Panc1 (cell line): ENCODE measurements around the gene SETMAR.

Source experiments
- POLR2AphosphoS5 ChIP-seq: IDR thresholded peaks from 2 replicates; pipeline ENCODE4 v1.6.1; 2012; ENCODE audit warnings: mild to moderate bottlenecking, low read depth, low read length, moderate library complexity
- TF ChIP-seq, protein P1 (sequence below): fragments of 450-650 bp; IDR thresholded peaks from 2 replicates; pipeline ENCODE4 v1.5.1; 2017; ENCODE audit warnings: mild to moderate bottlenecking

DNA sequence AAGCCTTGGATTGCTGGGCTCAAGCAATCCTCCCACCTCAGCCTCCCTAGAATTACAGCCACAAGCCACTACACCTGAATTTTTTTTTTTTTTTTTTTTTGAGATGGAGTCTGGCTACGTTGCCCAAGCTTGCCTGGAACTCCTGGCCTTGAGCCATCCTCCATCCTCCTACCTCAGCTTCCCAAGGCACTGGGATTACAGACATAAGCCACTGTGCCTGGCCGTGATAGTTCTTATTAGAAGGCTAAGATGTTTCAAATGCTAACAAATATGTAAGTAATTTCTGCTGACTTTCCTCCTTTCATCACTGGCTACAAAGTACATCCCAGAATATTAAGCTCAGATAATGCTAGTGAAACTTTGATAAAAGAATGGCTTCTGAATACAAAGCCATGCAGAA, 5.7 kb upstream of the SETMAR start:
- TF ChIP-seq POLR2AphosphoS5: no peak
- TF ChIP-seq, protein P1, sequence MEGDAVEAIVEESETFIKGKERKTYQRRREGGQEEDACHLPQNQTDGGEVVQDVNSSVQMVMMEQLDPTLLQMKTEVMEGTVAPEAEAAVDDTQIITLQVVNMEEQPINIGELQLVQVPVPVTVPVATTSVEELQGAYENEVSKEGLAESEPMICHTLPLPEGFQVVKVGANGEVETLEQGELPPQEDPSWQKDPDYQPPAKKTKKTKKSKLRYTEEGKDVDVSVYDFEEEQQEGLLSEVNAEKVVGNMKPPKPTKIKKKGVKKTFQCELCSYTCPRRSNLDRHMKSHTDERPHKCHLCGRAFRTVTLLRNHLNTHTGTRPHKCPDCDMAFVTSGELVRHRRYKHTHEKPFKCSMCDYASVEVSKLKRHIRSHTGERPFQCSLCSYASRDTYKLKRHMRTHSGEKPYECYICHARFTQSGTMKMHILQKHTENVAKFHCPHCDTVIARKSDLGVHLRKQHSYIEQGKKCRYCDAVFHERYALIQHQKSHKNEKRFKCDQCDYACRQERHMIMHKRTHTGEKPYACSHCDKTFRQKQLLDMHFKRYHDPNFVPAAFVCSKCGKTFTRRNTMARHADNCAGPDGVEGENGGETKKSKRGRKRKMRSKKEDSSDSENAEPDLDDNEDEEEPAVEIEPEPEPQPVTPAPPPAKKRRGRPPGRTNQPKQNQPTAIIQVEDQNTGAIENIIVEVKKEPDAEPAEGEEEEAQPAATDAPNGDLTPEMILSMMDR: no peak
